H1 (cell line): Measurements from ENCODE around the gene HIC1. TPM values are rescaled to one million over a fixed set of nuclear protein-coding genes. Genes with fewer than 3 reads are reported as not detected.

ENCODE experiments used
- CTCF ChIA-PET: fragments of 300-600 bp; sonication (Branson Sonifier 250); formaldehyde crosslinking; loops from one replicate; lab custom pipeline; 2021; ENCODE audit not compliant: partially characterized antibody; lab: Charles Lee
- POLR2A ChIA-PET: fragments of 300-600 bp; sonication (Branson Sonifier 250); formaldehyde crosslinking; loops from one replicate; lab custom pipeline; 2021; ENCODE audit warnings: inconsistent platforms; ENCODE audit not compliant: partially characterized antibody; lab: Charles Lee
- DNase-seq, 2 experiments: peaks; one replicate each; pipeline versions ENCODE4 v3.0.0 to v3.0.0-alpha.2; 2010 to 2022; ENCODE audit warnings: low spot score in 2 of 2, low read depth in 1 of 2, mixed read lengths in 1 of 2
- FAIRE-seq: peaks from 2 replicates; lab custom pipeline; 2011; peaks lifted over from hg19 to GRCh38; lab: Jason Lieb, UNC
- H2AFZ ChIP-seq: 2 replicates; pipeline ENCODE4 v1.8.1; 2012; ENCODE audit warnings: low read length, inconsistent platforms
- H2AK5ac ChIP-seq: 2 replicates; pipeline ENCODE4 v1.6.1; 2013; ENCODE audit warnings: low read depth, low read length
- H2BK120ac ChIP-seq: replicated peaks from 2 replicates; pipeline ENCODE3; 2013; ENCODE audit warnings: low read depth, low read length, inconsistent platforms
- H2BK12ac ChIP-seq: 2 replicates; pipeline ENCODE4 v1.6.1; 2013; ENCODE audit warnings: low read depth, low read length
- H2BK15ac ChIP-seq: 2 replicates; pipeline ENCODE4 v1.6.1; 2013; ENCODE audit warnings: low read length
- H2BK20ac ChIP-seq: 2 replicates; pipeline ENCODE4 v1.6.1; 2013; ENCODE audit warnings: low read length
- H2BK5ac ChIP-seq: 2 replicates; pipeline ENCODE4 v1.6.1; 2013; ENCODE audit warnings: low read depth, low read length
- H3K14ac ChIP-seq: 2 replicates; pipeline ENCODE4 v1.6.1; 2013; ENCODE audit warnings: inconsistent platforms; ENCODE audit not compliant: insufficient read length
- H3K18ac ChIP-seq: 2 replicates; pipeline ENCODE4 v1.6.1; 2013; ENCODE audit warnings: low read length; ENCODE audit errors: extremely low read depth
- H3K23ac ChIP-seq: 2 replicates; pipeline ENCODE4 v1.6.1; 2013; ENCODE audit warnings: inconsistent platforms; ENCODE audit not compliant: insufficient read length
- H3K23me2 ChIP-seq: 2 replicates; pipeline ENCODE4 v1.6.1; 2013; ENCODE audit warnings: low read depth, low read length
- H3K27ac ChIP-seq: 2 replicates; pipeline ENCODE4 v1.6.1; 2011; ENCODE audit warnings: low read depth, low read length, inconsistent platforms
- H3K27me3 ChIP-seq, 4 experiments: replicated peaks in 1 of 4; 1 replicate in 1 of 4; 2 replicates in 3 of 4; pipeline versions ENCODE4 v1.6.1 to v1.8.1; 2011 to 2013; ENCODE audit warnings: low read length in 3 of 4, mild to moderate bottlenecking in 3 of 4, inconsistent platforms in 2 of 4, mixed read lengths in 2 of 4, moderate library complexity in 1 of 4; ENCODE audit not compliant: control insufficient read depth in 3 of 4, insufficient read depth in 3 of 4; ENCODE audit errors: extremely low read depth in 1 of 4
- H3K36me3 ChIP-seq, 4 experiments: 2 replicates each; pipeline versions ENCODE4 v1.6.1 to v1.8.1; 2011 to 2013; ENCODE audit warnings: mild to moderate bottlenecking in 4 of 4, low read length in 3 of 4, moderate library complexity in 2 of 4, control low read depth in 1 of 4, inconsistent platforms in 1 of 4; ENCODE audit not compliant: insufficient read depth in 4 of 4, control insufficient read depth in 2 of 4
- H3K4ac ChIP-seq: replicated peaks from 2 replicates; pipeline ENCODE3; 2013; ENCODE audit warnings: low read length, low read depth, mixed read lengths, inconsistent platforms; ENCODE audit not compliant: insufficient read length
- H3K4me1 ChIP-seq, 4 experiments: replicated peaks in 1 of 4; 1 replicate in 1 of 4; 2 replicates in 3 of 4; pipeline versions ENCODE4 v1.6.1 to v1.8.1; 2011 to 2013; ENCODE audit warnings: low read length in 3 of 4, inconsistent platforms in 2 of 4, mixed read lengths in 1 of 4; ENCODE audit not compliant: insufficient read depth in 4 of 4, control insufficient read depth in 3 of 4
- H3K4me2 ChIP-seq, 2 experiments: 2 replicates each; pipeline versions ENCODE4 v1.6.1 to v1.8.1; 2011 to 2013; ENCODE audit warnings: low read depth in 2 of 2, low read length in 2 of 2, control low read depth in 1 of 2, inconsistent platforms in 1 of 2, mild to moderate bottlenecking in 1 of 2; ENCODE audit not compliant: insufficient read depth in 1 of 2
- H3K4me3 ChIP-seq, 4 experiments: fragments of 200-600, 300-600 bp in 1 of 4; sonication (generic), shearing (Covaris generic), sonication (Bioruptor Twin) in 1 of 4; 2 replicates each; pipeline versions ENCODE4 v1.5.1 to v1.8.1; 2011 to 2016; ENCODE audit warnings: low read length in 4 of 4, low read depth in 3 of 4, control low read depth in 2 of 4, inconsistent platforms in 2 of 4, mild to moderate bottlenecking in 2 of 4, mixed read lengths in 1 of 4, moderate library complexity in 1 of 4; ENCODE audit not compliant: insufficient read depth in 2 of 4; ENCODE audit errors: extremely low read depth in 1 of 4
- H3K56ac ChIP-seq: replicated peaks from 2 replicates; pipeline ENCODE3; 2013; ENCODE audit warnings: low read depth, mild to moderate bottlenecking, mixed read lengths, low read length, inconsistent platforms; ENCODE audit not compliant: insufficient read length
- H3K79me1 ChIP-seq: 2 replicates; pipeline ENCODE4 v1.6.1; 2013; ENCODE audit warnings: low read depth, low read length, control low read depth
- H3K79me2 ChIP-seq, 2 experiments: 2 replicates each; pipeline versions ENCODE4 v1.6.1 to v1.8.1; 2012 to 2013; ENCODE audit warnings: low read length in 2 of 2, mild to moderate bottlenecking in 2 of 2, inconsistent platforms in 1 of 2; ENCODE audit not compliant: insufficient read depth in 2 of 2, control insufficient read depth in 1 of 2
- H3K9ac ChIP-seq, 4 experiments: replicated peaks in 1 of 4; 1 replicate in 1 of 4; 2 replicates in 3 of 4; pipeline versions ENCODE4 v1.6.1 to v1.8.1; 2011 to 2013; ENCODE audit warnings: low read depth in 3 of 4, low read length in 3 of 4, control low read depth in 2 of 4, mild to moderate bottlenecking in 2 of 4, moderate library complexity in 2 of 4, inconsistent platforms in 1 of 4; ENCODE audit errors: extremely low read depth in 1 of 4
- H3K9me3 ChIP-seq, 2 experiments: 2 replicates each; pipeline versions ENCODE4 v1.6.1 to v1.8.1; 2012 to 2013; ENCODE audit warnings: mild to moderate bottlenecking in 2 of 2, moderate library complexity in 2 of 2, control low read depth in 1 of 2, inconsistent platforms in 1 of 2, low read depth in 1 of 2, low read length in 1 of 2, mixed read lengths in 1 of 2; ENCODE audit not compliant: insufficient read depth in 2 of 2
- H4K20me1 ChIP-seq, 2 experiments: replicated peaks in 1 of 2; 2 replicates each; pipeline versions ENCODE3 to v1.8.1; 2011 to 2013; ENCODE audit warnings: inconsistent platforms in 2 of 2, low read length in 2 of 2, mild to moderate bottlenecking in 1 of 2; ENCODE audit not compliant: insufficient read depth in 2 of 2, control insufficient read depth in 1 of 2
- H4K5ac ChIP-seq: 2 replicates; pipeline ENCODE4 v1.6.1; 2013; ENCODE audit warnings: low read length, low read depth, mixed read lengths, inconsistent platforms; ENCODE audit not compliant: insufficient read length
- H4K8ac ChIP-seq: 2 replicates; pipeline ENCODE4 v1.8.0; 2013; ENCODE audit warnings: mild to moderate bottlenecking, moderate library complexity, low read length, inconsistent platforms; ENCODE audit not compliant: insufficient read depth; ENCODE audit errors: extremely low read depth
- H4K91ac ChIP-seq: replicated peaks from 2 replicates; pipeline ENCODE3; 2013; ENCODE audit warnings: low read length, mixed read lengths, inconsistent platforms; ENCODE audit not compliant: insufficient read length
- ASH2L ChIP-seq: fragments of 200-600, 300-600 bp; sonication (generic); IDR thresholded peaks from one replicate; pipeline ENCODE4 v1.7.1; 2017; ENCODE audit warnings: low read length
- EGR1 ChIP-seq: IDR thresholded peaks from 2 replicates; pipeline ENCODE4 v1.6.1; 2011; ENCODE audit warnings: low read depth, low read length, borderline replicate concordance
- NANOG ChIP-seq: IDR thresholded peaks from 2 replicates; pipeline ENCODE4 v1.6.1; 2011; ENCODE audit warnings: low read length, low read depth, mild to moderate bottlenecking, inconsistent platforms; ENCODE audit not compliant: insufficient read depth, poor library complexity, severe bottlenecking
- RNF2 ChIP-seq: fragments of 200-900, 300-1000 bp; sonication (generic); IDR thresholded peaks from 2 replicates; pipeline ENCODE4 v1.7.1; 2016; ENCODE audit warnings: borderline replicate concordance, low read depth, mild to moderate bottlenecking, antibody characterized with exemption, low read length; ENCODE audit not compliant: poor library complexity, severe bottlenecking; ENCODE audit errors: missing control alignments
- SIN3A ChIP-seq, 2 experiments: IDR thresholded peaks in 1 of 2; conservative IDR thresholded peaks in 1 of 2; 2 replicates each; pipeline ENCODE4 v1.6.1; 2011 to 2012; ENCODE audit warnings: low read length in 2 of 2, improper control_type of control experiment in 1 of 2, low read depth in 1 of 2, mild to moderate bottlenecking in 1 of 2
- SRF ChIP-seq: IDR thresholded peaks from 2 replicates; pipeline ENCODE4 v1.6.1; 2011; ENCODE audit warnings: mild to moderate bottlenecking, low read depth, low read length, moderate library complexity
- SUZ12 ChIP-seq: fragments of 200-600 bp; sonication (generic); IDR thresholded peaks from 2 replicates; pipeline ENCODE4 v1.6.1; 2012; ENCODE audit warnings: mild to moderate bottlenecking, inconsistent platforms, low read length, moderate library complexity, mixed read lengths
- WGBS, 2 experiments: shearing (Covaris generic) in 1 of 2; methylation state at CpG; one replicate each; pipeline versions ENCODE4 v1.1.6 to v1.1.7; 2013 to 2015; ENCODE audit warnings: low lambda C conversion rate in 2 of 2, mixed read lengths in 2 of 2, inconsistent platforms in 1 of 2, low coverage in 1 of 2, missing lambda C conversion rate in 1 of 2; ENCODE audit not compliant: insufficient replicate concordance in 2 of 2, insufficient coverage in 1 of 2, insufficient read length in 1 of 2; ENCODE audit errors: extremely low coverage in 1 of 2, missing lambda C conversion rate in 1 of 2; 5-methylcytosine and 5-hydroxymethylcytosine counted together
- polyA plus RNA-seq, 7 experiments: library from polyadenylated mRNA; depleted of rRNA in 3 of 7; stranded (reverse) in 5 of 7; unstranded in 2 of 7; fragments of >200 nt in 5 of 7; fragments of 200-250 nt in 2 of 7; gene quantifications; 1 replicate in 5 of 7; 2 replicates in 1 of 7; 4 replicates in 1 of 7; pipeline versions ENCODE4 v1.2.1 to v1.2.3, GENCODE V29; 2011 to 2013; ENCODE audit warnings: missing spikeins in 2 of 7, mixed read lengths in 2 of 7
- total RNA-seq: library from RNA; stranded (reverse); fragmentation: NEBNext Ultra II Directional; extraction: Animal tissue kit (Norgen Biotek cat#: 25700); gene quantifications from 2 replicates; pipeline ENCODE4 v1.2.1, GENCODE V29; 2021

Gene HIC1
- total and polyA plus RNA-seq, 2 of the 8 experiments (the other 6 are each of a cell fraction or from before 2014, with no cell fraction given) = 0.06 to 0.09 TPM

DNA sequence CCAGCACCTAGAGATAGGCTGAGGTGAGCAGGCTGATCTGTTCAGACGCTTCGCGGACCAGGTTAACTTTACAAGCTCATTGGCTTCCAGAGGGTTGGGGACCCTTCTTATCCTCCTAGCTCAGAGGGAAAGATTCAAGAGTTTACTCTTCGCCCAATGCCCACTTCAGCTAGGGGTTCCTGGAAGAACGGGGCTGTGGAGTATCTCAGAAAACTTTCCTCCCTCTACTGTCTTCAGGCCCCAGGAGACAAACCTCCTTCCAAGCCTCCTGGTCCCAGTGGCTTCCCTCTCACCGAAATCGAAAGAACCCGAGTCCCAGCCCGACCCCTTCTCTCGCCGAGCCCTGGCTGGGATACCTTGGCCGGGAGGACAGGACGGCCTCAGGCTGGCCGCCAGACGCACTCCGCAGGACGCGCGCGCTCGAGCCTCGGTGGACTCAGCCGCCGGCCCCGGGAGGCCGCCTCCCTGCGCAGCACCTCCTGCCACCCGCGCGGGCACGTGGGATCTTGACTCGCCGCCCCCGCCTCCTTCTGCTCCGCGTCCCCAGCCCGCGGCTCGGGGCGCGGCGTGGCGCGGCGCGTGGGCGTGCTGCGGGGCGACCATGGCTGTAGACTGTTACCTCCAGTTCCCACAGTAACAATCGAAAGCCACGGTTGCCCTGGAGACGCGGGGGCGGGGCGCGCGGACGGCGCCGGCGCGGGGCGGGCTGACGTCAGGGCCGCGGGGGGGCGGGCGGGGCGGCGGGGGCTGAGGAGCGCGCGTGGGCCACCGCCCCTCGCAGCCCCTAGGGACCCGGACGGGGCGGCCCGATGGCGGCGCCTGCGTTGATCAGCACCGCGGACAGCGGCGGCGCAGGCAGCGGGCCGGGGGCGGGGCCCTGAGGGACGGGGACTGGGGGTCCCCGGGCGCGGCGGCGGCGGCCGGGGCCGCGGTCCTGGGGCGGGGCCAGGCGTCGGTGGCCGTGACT lies 5.3 kb upstream of the HIC1 start:
- no peak overlapping the region for H2BK12ac ChIP-seq
- peaks cover 0 to 6% (median 3%) of the 10 kb centered on the region in 4 experiments; a peak in 5 of 7 replicates for H3K4me1 ChIP-seq
- WGBS, 2 experiments = 17% methylated on average over 39 of the region's 104 CpGs; no CpG with 5 or more reads in 1 of the 2 experiments
- H3K27me3 ChIP-seq = peaks cover 44 to 67% (median 64%) of the 10 kb centered on the region in 4 experiments
- no peaks in the 10 kb centered on the region for H3K79me1 ChIP-seq
- no peak overlapping the region for H2BK120ac ChIP-seq
- peak overlapping the region in 2 of 4 experiments; percentile 17 to 58; a peak in 5 of 8 replicates for H3K4me3 ChIP-seq
- TF ChIP-seq ASH2L (no peak), SUZ12 (peak; percentile 53), SIN3A (conservative IDR thresholded peaks at IDR 0.05 in 1 of 2, IDR thresholded peaks at IDR 0.05 in 1 of 2; ENCODE audit: low read depth in 1 of 2, low read length in 2 of 2) (peak; percentile 48 to 76; a peak in 1 of 4 replicates), EGR1 (peak; percentile 22; the same call in 1 of the 2 replicates), NANOG (no peak), SRF (no peak), RNF2 (peak; percentile 34)
- H2BK20ac ChIP-seq = no peak overlapping the region
- no peak overlapping the region for H3K9ac ChIP-seq
- CTCF ChIA-PET = interaction anchor here (0.9 to 2.5 kb wide), 4 partner anchors 9 to 196 kb away, joined by 3 to 10 read pairs (median 5); no protein-coding TSS in a partner anchor
- H4K5ac ChIP-seq = no peak overlapping the region
- H3K18ac ChIP-seq = no peak overlapping the region
- H2BK5ac ChIP-seq = no peak overlapping the region
- H3K9me3 ChIP-seq = no peaks in the 10 kb centered on the region
- peak in 1 of 2 experiments; percentile 88 for DNase-seq
- H3K23ac ChIP-seq = no peak overlapping the region
- FAIRE-seq = no peak
- no peak overlapping the region for H2AK5ac ChIP-seq
- no peak overlapping the region for H2BK15ac ChIP-seq
- no peak overlapping the region for H3K27ac ChIP-seq
- no peak overlapping the region for H4K91ac ChIP-seq
- no peak overlapping the region for H3K4ac ChIP-seq
- no peaks in the 10 kb centered on the region for H3K79me2 ChIP-seq
- H3K36me3 ChIP-seq = peaks cover 0 to 5% (median 0%) of the 10 kb centered on the region in 4 experiments; a peak in 1 of 8 replicates
- POLR2A ChIA-PET = no interaction called here
- peak overlapping the region; percentile 3 to 71 for H3K4me2 ChIP-seq
- no peak overlapping the region for H2AFZ ChIP-seq
- H4K20me1 ChIP-seq = peaks cover 9 to 13% of the 10 kb centered on the region in 2 experiments
- H3K14ac ChIP-seq = no peak overlapping the region
- no peak overlapping the region for H3K56ac ChIP-seq
- no peak overlapping the region for H4K8ac ChIP-seq
- peaks cover 8% of the 10 kb centered on the region; the same call in 1 of the 2 replicates for H3K23me2 ChIP-seq
